GM19468 (cell line): ENCODE measurements around the gene OR8B3.

ENCODE experiments used
- ATAC-seq: cut with Tn5 transposase; IDR thresholded peaks from one replicate; pipeline ENCODE4 v1.9.1; 2021; ENCODE audit warnings: mild to moderate bottlenecking, moderate library complexity, moderate number of reproducible peaks; ENCODE audit not compliant: unreplicated experiment; ENCODE audit errors: extremely low read depth

The OR8B3 gene

DNA sequence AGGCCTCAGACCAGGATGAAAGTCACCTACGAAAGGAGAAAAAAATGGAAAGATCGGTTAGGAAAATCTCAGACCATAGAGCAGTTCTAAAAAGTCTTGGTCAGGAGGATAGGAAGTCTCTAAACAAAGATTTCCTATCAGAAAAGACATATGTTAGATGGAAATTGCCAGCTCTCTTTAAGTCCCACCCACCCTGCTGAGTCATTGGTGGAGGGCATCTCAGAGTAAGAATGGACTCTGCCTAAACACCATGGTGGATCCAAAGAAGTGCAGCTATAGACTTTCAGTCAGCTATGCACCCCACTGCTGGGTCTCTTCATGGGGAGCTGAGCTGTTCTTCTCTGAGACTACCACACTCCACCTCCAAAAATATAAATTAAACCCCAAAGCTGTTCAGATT is 18.2 kb downstream of the OR8B3 start:
- ATAC-seq = no peak

DNA sequence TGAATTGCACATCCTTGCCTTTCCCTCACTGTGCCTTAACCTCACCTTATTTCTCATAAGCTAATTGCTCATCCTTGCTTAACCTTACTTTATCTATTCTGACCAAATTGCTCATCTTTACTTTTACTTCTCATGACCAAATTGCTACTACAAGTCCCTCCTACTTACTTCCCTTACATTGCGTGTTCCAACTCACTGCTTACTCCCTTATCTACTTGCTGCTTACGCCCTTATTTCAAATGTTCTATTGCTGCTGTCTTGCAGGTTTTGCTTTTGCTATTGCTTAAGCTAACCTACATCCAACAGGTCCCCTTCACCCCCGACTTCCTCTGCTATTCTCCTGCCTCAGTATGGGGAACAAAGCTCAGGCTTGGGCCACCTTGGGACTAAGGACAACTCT is 22.5 kb downstream of the OR8B3 start:
- no peak for ATAC-seq

DNA sequence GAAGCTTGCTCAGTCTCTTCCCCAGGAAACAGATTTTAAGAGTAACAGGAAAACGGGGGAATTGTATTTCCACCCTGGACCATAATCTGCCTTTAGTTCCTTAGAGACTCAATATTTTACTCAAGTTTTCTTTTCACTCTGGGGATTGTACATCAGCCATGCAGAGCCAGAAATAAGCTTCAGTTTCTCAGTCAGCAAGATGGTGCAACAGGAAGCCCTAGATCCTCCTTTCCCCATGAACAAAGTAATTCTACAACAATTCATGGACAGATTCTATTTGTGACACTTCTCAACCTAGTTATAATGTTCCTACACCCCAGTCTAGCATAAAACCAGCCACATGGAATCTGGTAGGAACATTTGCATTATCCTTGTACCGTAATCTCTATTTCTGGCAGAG is 39.3 kb downstream of the OR8B3 start:
- ATAC-seq = no peak

DNA sequence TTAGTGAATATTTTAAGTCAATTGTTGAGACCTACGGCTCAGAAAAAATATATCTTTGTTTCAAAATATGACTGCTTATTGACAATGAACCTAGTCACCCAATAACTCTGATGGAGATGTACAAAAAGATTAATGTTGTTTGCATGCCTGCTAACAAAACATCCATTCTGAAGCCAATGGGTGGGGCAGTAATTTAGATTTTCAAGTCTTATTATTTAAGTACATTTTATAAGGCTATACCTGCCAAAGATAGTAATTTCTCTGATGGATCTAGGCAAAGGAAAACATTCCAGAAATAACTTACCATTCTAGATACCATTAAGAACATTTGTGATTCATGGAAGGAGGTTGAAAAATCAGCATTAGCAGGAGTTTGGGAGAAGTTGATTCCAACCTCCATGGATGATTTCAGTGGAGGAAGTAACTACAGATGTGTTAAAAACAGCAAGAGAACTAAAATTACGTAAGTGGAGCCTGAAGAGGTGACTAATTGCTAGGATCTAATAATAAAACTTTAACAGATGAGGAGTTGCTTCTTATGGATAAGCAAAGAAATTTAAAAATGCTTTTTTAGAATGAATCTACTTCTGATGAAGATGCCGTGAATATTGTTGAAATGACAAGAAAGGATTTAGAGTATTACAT is 52.4 kb downstream of the OR8B3 start:
- ATAC-seq = no peak
